Activated T-cell treated with anti-CD3 and anti-CD28 coated beads, Interleukin-2, amount 50 U/mL, for 48 hours (primary cell): ENCODE measurements around the gene KDM6B.
"Not testable (repeated sequence)": the region's sequence is repeated elsewhere in the genome, so short reads cannot be mapped to it uniquely, and the experiment has no call there.

Experiments
- DNase-seq, 2 experiments: peaks; one replicate each; pipeline ENCODE4 v3.0.0-alpha.2; 2020

KDM6B gene

GRCh38 chr17:7854851-7855659, 21.0 kb downstream of the KDM6B start, which contains the start of gene TMEM88:
Gene TMEM88 (plus strand): TSS chr17:7855066. CDS start chr17:7855075, 9 bp downstream.
- peak; percentile 24 to 27 for DNase-seq

- DNase-seq, result no peak
These were observed 21.6 kb downstream of the KDM6B start for GRCh38 chr17:7855660-7856010.

DNA sequence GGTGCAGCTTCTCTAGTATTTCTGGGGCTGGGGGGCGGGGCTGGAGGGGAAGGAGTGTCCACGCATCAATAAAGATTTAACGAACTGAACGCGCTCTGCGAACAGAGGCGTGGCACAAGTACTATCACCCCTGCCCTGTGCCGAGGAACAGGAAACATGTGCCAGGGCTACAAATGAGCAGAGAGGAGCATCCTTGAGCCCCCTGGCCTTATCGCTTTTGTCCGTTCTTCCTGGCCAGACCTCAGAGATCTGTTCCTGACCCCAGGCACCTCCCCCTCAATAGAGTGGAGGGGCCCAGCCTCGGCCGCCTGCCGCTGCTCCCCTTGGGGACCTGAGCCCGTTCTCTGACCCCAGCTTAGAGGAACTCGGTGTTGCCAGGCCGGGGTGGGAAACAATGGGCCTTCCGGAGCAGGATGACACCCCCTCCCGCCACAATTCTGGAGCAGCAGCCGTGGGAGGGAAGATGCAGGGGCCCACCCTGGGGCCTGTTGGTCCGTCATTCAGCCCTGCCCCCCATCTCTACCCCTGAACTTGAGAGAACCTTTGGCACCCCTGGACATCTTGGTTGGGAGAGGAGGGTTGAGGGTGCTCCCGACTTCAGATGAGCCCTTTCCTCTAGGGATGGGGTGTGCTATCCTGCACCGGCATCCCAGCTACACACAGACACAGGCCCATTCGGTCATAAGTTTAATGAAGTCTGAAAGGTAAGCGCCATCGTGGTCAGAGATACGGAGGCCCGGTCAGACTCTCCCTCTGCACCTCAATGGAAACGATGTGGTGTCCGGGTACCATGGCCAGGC, 22.2 kb downstream of the KDM6B start:
- peak; percentile 55 to 56 for DNase-seq

- peak; percentile 95 for DNase-seq
These were observed 23.0 kb downstream of the KDM6B start, which contains the start of gene NAA38 for GRCh38 chr17:7856811-7857712. Gene NAA38 (minus strand): TSS chr17:7857559. CDS start chr17:7857463, 96 bp downstream.

- peak; percentile 92 to 93 for DNase-seq
These were observed 23.9 kb downstream of the KDM6B start, which contains the start of gene CYB5D1 for GRCh38 chr17:7857713-7858521. Gene CYB5D1 (plus strand): TSS chr17:7858003. CDS start chr17:7858135, 132 bp downstream.

DNA sequence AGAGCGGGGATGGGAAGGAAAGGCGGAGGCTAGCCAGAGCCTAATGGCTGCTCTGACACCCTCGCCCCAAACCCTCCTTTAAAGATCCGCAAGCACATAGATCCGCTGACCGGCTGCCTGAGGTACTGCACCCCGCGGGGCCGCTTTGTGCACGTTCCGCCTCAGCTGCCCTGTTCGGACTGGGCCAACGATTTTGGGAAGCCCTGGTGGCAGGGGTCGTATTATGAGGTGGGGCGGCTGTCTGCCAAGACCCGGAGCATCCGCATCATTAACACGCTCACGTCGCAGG, 24.4 kb downstream of the KDM6B start:
- DNase-seq, result no peak

GRCh38 chr17:7859028-7859427, 25.0 kb downstream of the KDM6B start:
- DNase-seq, result no peak

GRCh38 chr17:7862692-7863437, 28.8 kb downstream of the KDM6B start:
- DNase-seq, result peak in 1 of 2 experiments; percentile 54

DNA sequence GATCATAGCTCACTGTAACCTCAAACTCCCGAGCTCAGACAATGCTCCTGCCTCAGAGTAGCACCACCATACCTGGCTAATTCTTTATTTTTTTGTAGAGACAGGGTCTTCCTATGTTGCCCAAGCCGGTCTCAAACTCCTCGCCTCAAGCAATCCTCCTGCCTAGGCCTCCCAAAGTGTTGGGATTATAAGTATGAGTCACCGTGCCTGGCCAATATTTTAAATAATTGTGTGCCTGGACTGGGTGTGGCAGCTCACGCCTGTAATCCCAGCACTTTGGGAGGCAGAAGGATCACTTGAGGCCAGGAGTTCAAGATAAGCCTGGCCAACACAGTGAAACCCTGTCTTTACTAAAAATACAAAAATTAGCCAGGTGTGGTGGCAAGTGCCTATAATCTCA, 30.4 kb downstream of the KDM6B start:
- DNase-seq, result not testable (repeated sequence)

DNA sequence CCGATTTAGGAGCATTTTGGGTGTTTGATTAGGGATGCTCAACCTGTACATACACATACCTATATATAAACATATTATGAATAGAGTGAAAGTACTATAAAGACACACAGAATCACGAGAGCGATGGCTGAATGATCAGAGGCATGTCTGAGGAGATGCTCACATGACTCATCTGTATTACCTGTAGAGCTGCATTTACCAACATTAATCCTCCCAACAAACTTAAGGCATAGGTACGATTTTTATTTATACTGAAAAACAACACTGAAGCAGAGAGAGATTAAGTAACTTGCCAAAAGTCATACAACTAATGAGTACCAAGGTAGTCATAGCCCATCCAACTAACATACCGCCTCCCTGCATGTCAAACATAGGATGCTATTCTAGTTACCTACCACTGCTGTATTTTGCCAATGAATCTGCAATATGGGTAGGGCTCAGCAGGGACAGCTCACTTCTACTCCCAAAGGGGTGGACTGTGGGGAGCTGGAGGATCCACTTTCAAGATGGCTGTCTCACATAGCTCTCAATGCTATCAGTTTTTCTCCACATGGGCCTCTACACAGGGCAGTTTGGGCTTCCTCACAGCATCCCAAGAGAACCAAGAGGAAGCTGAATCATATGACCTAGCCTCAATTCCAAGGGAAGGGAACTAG, 31.1 kb downstream of the KDM6B start:
- no peak for DNase-seq

DNA sequence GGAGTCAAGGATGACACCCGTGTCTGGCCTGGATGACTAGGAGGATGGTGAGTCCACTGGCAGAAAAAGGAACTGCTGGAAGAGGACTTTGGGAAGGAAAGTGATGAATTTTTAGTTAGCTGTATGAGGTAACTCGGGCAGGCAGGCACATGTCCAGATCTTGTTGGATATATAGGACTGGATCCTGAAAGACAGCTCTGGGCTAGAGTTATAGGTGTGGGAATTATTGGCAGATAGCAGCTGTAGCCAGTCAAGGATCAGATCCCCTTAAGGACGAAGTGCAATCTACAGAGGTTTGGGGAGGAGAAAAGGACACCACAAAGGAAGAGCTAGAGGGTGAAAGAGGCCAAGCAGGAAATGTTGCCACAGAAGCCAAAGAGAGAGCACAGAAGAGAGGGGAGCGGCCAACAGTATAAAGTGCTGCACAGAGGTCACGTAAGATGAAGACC, 33.9 kb downstream of the KDM6B start:
- DNase-seq, result no peak

DNA sequence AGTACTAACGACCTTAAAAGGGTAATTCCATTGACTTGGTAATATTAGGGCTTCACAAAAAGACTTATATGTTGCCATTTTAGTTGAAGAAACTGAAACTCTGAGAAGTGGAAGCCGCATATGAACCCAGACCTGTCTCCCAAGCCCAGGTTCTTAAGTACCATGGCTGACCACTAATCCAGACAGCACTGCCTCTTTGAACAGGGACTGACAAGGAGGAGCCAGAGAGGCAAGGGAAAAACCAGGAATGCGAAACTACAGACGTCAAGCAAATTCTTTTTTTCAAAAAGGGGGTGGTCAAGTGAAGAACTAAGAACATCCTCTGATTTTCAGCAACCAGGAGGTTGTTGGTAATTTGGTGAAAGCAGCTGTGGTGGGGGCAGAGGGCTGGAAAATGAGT, 39.0 kb downstream of the KDM6B start:
- DNase-seq, result no peak

- no peak for DNase-seq
These were observed 41.9 kb downstream of the KDM6B start for GRCh38 chr17:7875804-7876370.

- DNase-seq, result no peak
These were observed 44.2 kb downstream of the KDM6B start for GRCh38 chr17:7878234-7878633.

DNA sequence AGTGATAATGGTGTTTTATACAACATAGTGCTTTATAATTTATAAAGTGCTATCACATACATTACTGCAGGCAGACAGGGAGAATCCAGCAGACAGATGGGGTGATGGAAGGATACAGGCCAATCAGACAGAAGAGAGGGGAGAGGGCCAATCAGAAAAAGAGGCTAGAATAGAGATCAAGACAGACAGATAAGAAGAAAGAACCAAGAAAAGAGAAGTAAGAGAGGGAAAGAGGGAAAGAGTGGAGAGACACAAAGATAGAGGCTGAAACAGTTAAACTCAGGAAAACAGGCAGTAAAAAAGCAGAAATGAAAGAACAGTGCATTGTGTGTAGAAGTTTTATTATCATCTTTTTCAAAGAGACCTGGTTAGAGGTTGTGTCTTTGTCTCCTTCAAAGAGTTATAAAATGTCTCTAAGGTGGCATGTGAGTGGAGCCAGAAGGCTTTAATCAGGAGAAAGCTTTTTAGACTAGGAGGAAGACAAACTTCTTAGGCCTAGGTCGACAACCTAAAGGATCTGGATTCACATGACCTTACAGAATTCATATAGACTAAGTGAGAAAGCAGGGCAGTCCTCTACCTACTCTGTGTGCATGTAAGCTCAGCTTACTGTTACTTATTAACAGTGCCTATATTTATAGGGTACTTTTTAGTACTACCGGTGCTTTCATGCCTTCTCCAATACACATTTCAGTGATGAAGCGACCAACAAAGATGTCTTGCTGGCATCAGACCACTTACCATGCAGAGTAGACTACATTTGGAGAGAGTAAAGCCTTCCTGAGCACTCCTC, 46.3 kb downstream of the KDM6B start:
- DNase-seq, result no peak

DNA sequence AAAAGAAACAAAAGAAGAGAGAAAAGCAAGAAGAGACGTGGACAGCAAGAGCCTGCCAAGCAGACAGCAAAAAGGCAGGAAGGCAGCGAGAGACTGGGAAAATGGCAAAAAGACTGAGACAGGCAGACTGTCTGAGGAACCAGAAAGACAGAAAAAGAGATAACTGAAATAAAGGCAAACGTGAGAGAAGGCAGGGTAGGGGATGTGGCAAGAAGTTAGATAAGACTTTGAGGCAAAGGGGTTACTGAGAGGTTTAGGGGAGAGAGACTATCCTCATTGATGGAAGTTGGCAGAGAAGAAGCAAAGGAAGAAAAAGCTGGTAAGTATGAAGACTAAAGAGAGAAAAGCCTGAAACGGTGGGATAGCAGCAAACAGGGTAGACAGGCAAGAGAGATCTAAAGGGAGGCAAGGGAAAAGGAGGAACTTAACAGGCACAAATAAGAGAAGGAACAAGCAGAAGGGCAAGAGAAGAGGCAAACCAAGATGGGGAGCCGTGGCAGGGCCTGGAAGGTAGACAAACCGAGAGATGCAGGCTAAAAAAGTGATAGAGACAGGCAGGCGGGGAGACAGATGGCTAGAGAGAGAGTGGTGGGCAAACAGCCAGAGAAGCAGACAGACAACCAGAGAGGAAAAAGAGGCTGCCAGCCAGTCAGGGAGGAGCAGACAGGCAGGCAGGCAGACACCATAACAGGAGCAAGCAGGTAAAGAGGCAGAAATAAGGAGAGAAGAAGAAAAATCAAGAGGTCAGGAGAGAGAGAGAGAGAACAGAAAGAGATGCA, 47.4 kb downstream of the KDM6B start:
- DNase-seq, result no peak

DNA sequence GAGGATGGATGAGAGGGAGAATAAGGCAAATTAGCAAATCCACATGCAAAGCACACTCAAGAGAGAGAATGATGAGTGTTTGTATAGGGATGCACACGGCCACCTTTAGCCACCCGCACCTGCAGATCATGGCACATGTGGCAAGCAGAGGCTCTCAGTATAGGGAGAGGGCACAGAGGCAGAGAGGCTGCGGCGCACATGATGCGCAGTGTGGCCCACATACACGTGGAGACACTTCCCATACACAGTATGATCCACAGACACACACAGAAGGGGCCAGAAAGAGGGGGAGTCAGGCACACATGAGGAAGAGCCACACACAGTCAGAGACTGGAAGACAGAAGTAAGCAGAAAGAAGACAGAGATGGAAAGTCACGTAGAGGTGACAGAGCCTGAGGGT, 48.1 kb downstream of the KDM6B start:
- peak in 1 of 2 experiments; percentile 26 for DNase-seq

DNA sequence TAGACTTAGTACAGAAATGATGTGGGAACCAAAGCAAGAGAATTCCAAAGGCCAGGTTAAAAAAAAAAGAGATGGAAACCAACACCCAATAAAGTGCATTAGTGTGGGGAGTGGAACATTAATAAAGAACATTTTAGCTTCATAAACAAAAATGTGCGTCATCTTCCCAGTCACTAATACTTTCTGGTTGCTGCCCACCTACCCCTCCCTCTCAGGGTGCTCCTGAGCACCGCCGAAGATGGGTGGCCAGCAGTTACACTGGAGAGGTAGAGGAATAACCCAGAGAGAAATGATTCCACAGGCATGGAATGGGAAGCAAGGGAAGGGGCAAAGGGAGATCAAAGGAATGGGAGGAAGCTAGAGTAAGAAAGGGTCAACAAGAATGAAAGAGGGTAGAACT, 48.6 kb downstream of the KDM6B start:
- DNase-seq, result no peak
